HG03439 (cell line): ENCODE results near the gene ZNF441.
"Not testable (repeated sequence)": the region's sequence is repeated elsewhere in the genome, so short reads cannot be mapped to it uniquely, and the experiment has no call there.

Experiments used
- ATAC-seq: cut with Tn5 transposase; IDR thresholded peaks from one replicate; pipeline ENCODE4 v1.9.1; 2021; ENCODE audit warnings: mild to moderate bottlenecking, moderate library complexity; ENCODE audit not compliant: unreplicated experiment

The ZNF441 gene

GRCh38 chr19:11766597-11767591, at the start of gene ZNF441:
TSS of gene ZNF441 (plus strand) at chr19:11767000. CDS start at chr19:11767194, 194 bp downstream.
- ATAC-seq = peak; percentile 96

GRCh38 chr19:11721681-11722080, 45.1 kb upstream of the ZNF441 start:
- no peak for ATAC-seq

- ATAC-seq = no peak
These were observed 44.4 kb upstream of the ZNF441 start for GRCh38 chr19:11722414-11722813.

DNA sequence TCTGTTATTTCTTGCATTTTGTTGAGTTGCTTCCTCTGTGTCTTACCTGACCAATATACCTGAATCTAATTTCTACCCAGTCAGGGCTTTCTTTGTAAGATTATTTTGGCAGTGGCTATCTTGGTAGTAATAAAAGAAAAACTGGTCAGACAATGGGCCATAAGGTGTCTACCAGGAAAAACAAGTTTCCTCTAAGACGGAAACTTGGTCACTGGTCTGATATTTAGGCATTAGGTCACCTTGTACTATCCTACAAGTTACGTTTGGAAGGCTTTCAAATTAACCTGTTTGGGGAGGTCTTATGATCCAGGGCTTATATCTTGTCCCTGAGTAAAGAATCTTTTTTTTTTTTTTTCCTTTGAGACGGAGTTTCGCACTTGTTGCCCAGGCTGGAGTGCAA, 37.2 kb upstream of the ZNF441 start:
- ATAC-seq = no peak

GRCh38 chr19:11735375-11735774, 31.4 kb upstream of the ZNF441 start:
- no peak for ATAC-seq

GRCh38 chr19:11736696-11737095, 30.1 kb upstream of the ZNF441 start:
- no peak for ATAC-seq

- peak; percentile 39 for ATAC-seq
These were observed 28.6 kb upstream of the ZNF441 start for GRCh38 chr19:11737964-11738745.

DNA sequence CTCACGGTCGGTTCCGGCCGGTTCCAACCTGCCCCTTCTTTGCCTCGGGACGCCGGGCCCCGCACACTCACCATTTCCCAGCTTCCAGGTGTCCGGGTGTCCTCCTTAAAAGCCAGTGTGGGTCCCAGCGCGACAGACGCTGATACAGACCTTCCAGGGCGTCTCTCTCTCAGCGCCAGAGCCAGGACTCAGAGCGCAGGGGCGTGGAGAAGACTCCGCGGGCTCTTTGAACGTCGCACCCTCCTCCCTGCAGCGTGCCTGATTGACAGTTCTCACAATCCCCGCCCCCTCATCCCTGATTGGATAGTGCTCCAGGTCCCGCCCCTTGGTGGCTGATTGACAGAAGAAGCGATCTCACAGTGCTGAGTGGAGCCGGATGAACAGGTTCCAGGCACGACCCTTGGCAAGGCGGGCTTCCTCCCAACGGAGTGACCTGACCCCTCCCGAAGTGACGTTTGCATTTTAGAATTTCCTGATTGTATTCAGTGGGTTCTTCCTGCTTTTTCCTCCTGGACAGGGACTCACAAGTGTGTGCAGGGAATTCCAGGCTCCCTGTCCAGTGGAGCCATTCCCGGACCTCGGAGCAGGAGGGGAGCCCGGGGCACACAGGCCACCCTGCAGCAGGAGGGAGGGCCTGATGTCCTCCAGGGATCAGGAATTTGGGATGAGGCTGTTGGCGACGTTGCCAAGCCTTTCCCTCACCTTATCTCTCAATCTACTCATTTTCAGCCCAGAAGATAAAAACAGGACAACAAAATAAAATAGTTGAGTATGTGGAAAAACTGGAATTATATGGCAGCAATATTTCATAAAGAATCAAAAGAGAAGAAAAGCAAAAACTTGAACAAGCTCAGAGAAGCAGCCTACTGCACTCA, 27.8 kb upstream of the ZNF441 start, which contains the start of gene ZNF823:
Gene ZNF823, minus strand, starts transcription at position 201 of the 875 bp plus-strand sequence. Its CDS starts 127 bp downstream, at position 74.
- ATAC-seq = peak; percentile 87

GRCh38 chr19:11745869-11746268, 20.9 kb upstream of the ZNF441 start:
- ATAC-seq = no peak

- ATAC-seq = no peak
These were observed 19.5 kb upstream of the ZNF441 start for GRCh38 chr19:11747277-11747676.

DNA sequence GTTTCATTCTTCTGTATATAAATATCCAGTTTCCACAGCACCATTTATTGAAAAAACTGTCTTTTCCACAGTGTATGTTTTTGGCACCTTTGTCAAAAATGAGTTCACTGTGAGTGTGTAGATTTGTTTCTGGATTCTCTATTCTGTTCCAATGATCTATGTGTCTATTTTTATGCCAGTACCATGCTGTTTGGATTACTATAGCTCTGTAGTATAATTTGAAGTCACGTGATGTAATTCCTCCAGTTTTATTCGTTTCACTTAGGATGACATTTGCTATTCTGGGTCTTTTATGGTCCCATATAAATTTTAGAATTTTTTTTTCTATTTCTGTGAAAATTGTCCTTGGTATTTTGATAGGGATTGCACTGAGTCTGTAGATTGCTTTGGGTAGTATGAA, 17.0 kb upstream of the ZNF441 start:
- ATAC-seq = no peak

GRCh38 chr19:11752244-11752736, 14.5 kb upstream of the ZNF441 start:
- no peak for ATAC-seq

GRCh38 chr19:11754663-11755062, 12.1 kb upstream of the ZNF441 start:
- ATAC-seq = no peak

DNA sequence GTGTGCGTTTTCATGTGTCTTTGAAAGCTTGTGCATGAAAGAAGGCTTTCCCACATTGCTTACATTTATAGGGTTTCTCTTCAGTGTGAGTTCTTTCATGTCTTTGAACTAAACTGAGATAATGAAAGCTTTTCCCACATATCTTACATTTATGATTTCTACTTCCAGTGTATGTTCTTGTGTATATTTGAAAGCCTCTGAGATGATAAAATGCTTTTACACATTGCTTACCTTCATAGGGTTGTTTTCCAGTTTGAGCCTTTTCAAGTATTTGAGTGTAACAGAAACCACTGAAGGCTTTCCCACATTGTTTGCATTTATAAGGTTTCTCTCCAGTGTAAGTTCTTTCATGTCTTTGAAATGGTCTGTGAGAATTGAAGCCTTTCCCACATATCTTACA, 9.8 kb upstream of the ZNF441 start:
- no peak for ATAC-seq

DNA sequence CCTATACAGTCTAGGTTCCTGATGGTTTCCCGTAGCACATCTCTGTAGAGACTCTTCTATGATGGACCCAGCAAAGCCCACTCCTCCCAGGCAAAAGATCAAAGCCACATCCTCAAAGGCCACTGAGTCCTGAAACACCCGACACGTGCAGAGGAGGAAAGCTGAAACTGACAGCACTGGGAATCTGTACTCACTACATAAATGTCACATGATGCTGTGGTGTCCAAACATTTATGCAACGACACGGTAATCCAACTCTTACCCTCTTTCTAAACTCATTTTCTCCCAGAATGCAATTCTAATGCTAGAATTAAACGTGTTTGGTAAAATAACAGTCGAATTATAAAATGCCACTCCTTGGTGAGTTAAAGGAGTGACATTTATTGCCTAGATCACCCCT, 7.0 kb upstream of the ZNF441 start:
- ATAC-seq = no peak

GRCh38 chr19:11763117-11763516, 3.7 kb upstream of the ZNF441 start:
- no peak for ATAC-seq

GRCh38 chr19:11763611-11764010, 3.2 kb upstream of the ZNF441 start:
- ATAC-seq = no peak

DNA sequence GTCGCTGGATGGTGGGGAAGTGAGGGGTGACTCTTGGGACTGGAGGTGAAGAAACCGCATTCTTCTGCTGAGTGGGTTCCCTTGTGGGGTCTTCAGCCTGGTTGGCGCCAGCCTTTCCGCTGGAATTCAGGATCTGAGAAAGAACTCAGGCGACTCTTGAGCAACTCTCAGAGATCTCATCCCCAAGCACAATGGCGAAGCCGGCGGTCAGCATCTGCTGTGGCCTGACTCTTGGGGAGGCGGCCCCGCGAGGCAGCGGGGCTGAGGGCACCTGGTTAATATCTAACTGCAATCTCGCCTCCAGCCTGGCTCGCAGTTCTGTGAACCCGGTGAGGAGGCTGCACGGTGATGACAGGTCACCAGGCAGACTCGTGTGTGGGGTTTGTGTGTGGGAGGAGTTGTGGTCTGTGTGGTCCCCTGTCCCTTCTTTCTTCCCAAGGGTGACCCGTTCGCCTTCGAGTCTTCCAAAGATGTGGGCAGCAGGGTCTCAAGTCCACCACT, 883 bp downstream of the ZNF441 start:
- peak; percentile 15 for ATAC-seq

- ATAC-seq = no peak
These were observed 3.2 kb downstream of the ZNF441 start for GRCh38 chr19:11769995-11770394.

DNA sequence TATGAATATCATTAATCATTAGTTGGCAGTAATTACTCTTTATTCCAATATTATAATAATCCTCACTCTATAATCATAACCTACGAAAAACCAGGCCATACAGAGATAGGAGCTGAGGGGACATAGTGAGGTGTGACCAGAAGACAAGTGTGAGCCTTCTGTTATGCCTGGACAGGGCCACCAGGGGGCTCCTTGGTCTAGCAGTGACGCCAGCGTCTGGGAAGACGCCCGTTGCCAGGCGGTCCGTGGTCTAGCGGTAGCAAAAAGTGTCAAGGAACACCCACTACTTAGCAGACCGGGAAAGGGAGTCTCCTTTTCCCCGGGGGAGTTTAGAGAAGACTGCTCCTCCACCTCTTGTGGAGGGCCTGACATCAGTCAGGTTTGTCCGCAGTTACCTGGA, 4.7 kb downstream of the ZNF441 start:
- ATAC-seq = not testable (repeated sequence)
